Neuronal stem cell (in vitro differentiated cells): ENCODE measurements around the gene NR1H3.
A peak's percentile ranks its signal among the peaks of the same experiment; 100 is the strongest.

Experiments
- DNase-seq: peaks from one replicate; pipeline ENCODE4 v3.0.0-alpha.2; 2013; ENCODE audit warnings: low spot score
- H2AFZ ChIP-seq: one replicate; pipeline ENCODE4 v1.6.1; 2013; ENCODE audit warnings: mild to moderate bottlenecking, low read length, inconsistent platforms
- H2AK5ac ChIP-seq: 2 replicates; pipeline ENCODE4 v1.6.1; 2013; ENCODE audit warnings: low read depth, mild to moderate bottlenecking, inconsistent platforms, low read length, moderate library complexity, mixed read lengths
- H2BK120ac ChIP-seq: 2 replicates; pipeline ENCODE4 v1.6.1; 2013; ENCODE audit warnings: low read depth, mild to moderate bottlenecking, inconsistent platforms, low read length, moderate library complexity, mixed read lengths
- H2BK12ac ChIP-seq: one replicate; pipeline ENCODE4 v1.6.1; 2013; ENCODE audit warnings: low read length, inconsistent platforms
- H2BK15ac ChIP-seq: 2 replicates; pipeline ENCODE4 v1.6.1; 2013; ENCODE audit warnings: mild to moderate bottlenecking, low read length, inconsistent platforms, mixed read lengths
- H2BK5ac ChIP-seq: one replicate; pipeline ENCODE4 v1.6.1; 2013; ENCODE audit warnings: inconsistent platforms, mild to moderate bottlenecking, low read length, moderate library complexity
- H3K14ac ChIP-seq: one replicate; pipeline ENCODE4 v1.6.1; 2013; ENCODE audit warnings: low read length, inconsistent platforms
- H3K18ac ChIP-seq: 2 replicates; pipeline ENCODE4 v1.6.1; 2013; ENCODE audit warnings: low read length, inconsistent platforms
- H3K23ac ChIP-seq: 2 replicates; pipeline ENCODE4 v1.6.1; 2013; ENCODE audit warnings: low read depth, mild to moderate bottlenecking, mixed read lengths, low read length, inconsistent platforms; ENCODE audit not compliant: poor library complexity
- H3K27ac ChIP-seq: replicated peaks from 3 replicates; pipeline ENCODE4 v1.5.1; 2013; ENCODE audit warnings: low read length, inconsistent platforms
- H3K27me3 ChIP-seq, 3 experiments: 2 replicates each; pipeline ENCODE4 v1.6.1; 2013; ENCODE audit warnings: low read length in 3 of 3, mild to moderate bottlenecking in 2 of 3, inconsistent platforms in 1 of 3, low read depth in 1 of 3, mixed read lengths in 1 of 3, moderate library complexity in 1 of 3; ENCODE audit not compliant: control insufficient read depth in 3 of 3, insufficient read depth in 3 of 3
- H3K36me3 ChIP-seq, 2 donors: replicated peaks in 1 of 2; 2 replicates each; pipeline ENCODE4 v1.6.1; 2013; ENCODE audit warnings: low read length in 2 of 2; ENCODE audit not compliant: control insufficient read depth in 2 of 2, insufficient read depth in 2 of 2
- H3K4ac ChIP-seq: 2 replicates; pipeline ENCODE4 v1.6.1; 2013; ENCODE audit warnings: inconsistent platforms, mild to moderate bottlenecking, low read length, moderate library complexity
- H3K4me1 ChIP-seq, 2 donors: 1 replicate in 1 of 2; 2 replicates in 1 of 2; pipeline ENCODE4 v1.6.1; 2013; ENCODE audit warnings: low read length in 2 of 2, low read depth in 1 of 2; ENCODE audit not compliant: control insufficient read depth in 2 of 2, insufficient read depth in 1 of 2
- H3K4me2 ChIP-seq: one replicate; pipeline ENCODE4 v1.6.1; 2013; ENCODE audit warnings: mild to moderate bottlenecking, low read length, inconsistent platforms; ENCODE audit not compliant: insufficient read depth, poor library complexity, severe bottlenecking
- H3K4me3 ChIP-seq, 2 donors: 2 replicates each; pipeline ENCODE4 v1.5.1; 2013; ENCODE audit warnings: low read length in 2 of 2, mild to moderate bottlenecking in 2 of 2, inconsistent platforms in 1 of 2, moderate library complexity in 1 of 2
- H3K79me1 ChIP-seq: one replicate; pipeline ENCODE4 v1.6.1; 2013; ENCODE audit warnings: low read depth, mild to moderate bottlenecking, inconsistent platforms, low read length, moderate library complexity
- H3K9ac ChIP-seq: one replicate; pipeline ENCODE4 v1.6.1; 2013; ENCODE audit warnings: mild to moderate bottlenecking, low read depth, low read length, inconsistent platforms; ENCODE audit not compliant: poor library complexity
- H3K9me3 ChIP-seq, 2 donors: replicated peaks in 1 of 2; 2 replicates each; pipeline versions ENCODE3 to v1.6.1; 2013; ENCODE audit warnings: low read length in 2 of 2, mild to moderate bottlenecking in 2 of 2, inconsistent platforms in 1 of 2, low read depth in 1 of 2, mixed read lengths in 1 of 2, moderate library complexity in 1 of 2; ENCODE audit not compliant: control insufficient read depth in 2 of 2, insufficient read depth in 1 of 2
- H4K8ac ChIP-seq: one replicate; pipeline ENCODE4 v1.6.1; 2013; ENCODE audit warnings: low read depth, mild to moderate bottlenecking, inconsistent platforms, low read length, moderate library complexity
- H4K91ac ChIP-seq: one replicate; pipeline ENCODE4 v1.6.1; 2013; ENCODE audit warnings: low read length, low read depth, mild to moderate bottlenecking, inconsistent platforms; ENCODE audit not compliant: poor library complexity
- WGBS, 2 donors: extraction: QIAGEN DNeasy Blood & Tissue Kit; methylation state at CpG; one replicate each; pipeline ENCODE4 v1.1.7; 2013; ENCODE audit warnings: missing lambda C conversion rate in 2 of 2, mixed read lengths in 1 of 2; ENCODE audit not compliant: insufficient read length in 2 of 2, insufficient replicate concordance in 1 of 2; ENCODE audit errors: extremely low coverage in 2 of 2; 5-methylcytosine and 5-hydroxymethylcytosine counted together

The NR1H3 gene

GRCh38 chr11:47264521-47264920 lies 6.7 kb downstream of the NR1H3 start:
- Histone ChIP-seq H3K4ac (no peak overlapping the region), H3K4me1 (peaks cover 11 to 15% of the 10 kb centered on the region in 2 donors), H2BK120ac (no peak overlapping the region), H2AFZ (no peak overlapping the region), H3K9ac (no peak overlapping the region), H3K4me3 (no peak overlapping the region), H3K4me2 (no peak overlapping the region), H2BK5ac (no peak overlapping the region), H4K91ac (no peak overlapping the region), H2BK15ac (no peak overlapping the region), H3K18ac (no peak overlapping the region), H2BK12ac (no peak overlapping the region), H4K8ac (no peak overlapping the region), H3K23ac (no peak overlapping the region), H3K79me1 (no peaks in the 10 kb centered on the region), H3K27me3 (no peaks in the 10 kb centered on the region), H3K9me3 (no peaks in the 10 kb centered on the region), H2AK5ac (no peak overlapping the region), H3K36me3 (peaks cover 0 to 4% of the 10 kb centered on the region in 2 donors), H3K27ac (no peak overlapping the region), H3K14ac (no peak overlapping the region)
- no peak for DNase-seq
- no CpG with 5 or more reads among the region's 4 CpGs for WGBS, 2 donors

GRCh38 chr11:47267876-47268275 lies 10.1 kb downstream of the NR1H3 start:
- Histone ChIP-seq H2BK12ac (no peak overlapping the region), H3K4me3 (no peak overlapping the region), H3K36me3 (no peaks in the 10 kb centered on the region), H3K4me1 (peaks cover 19 to 31% of the 10 kb centered on the region in 2 donors), H3K23ac (no peak overlapping the region), H3K27ac (no peak overlapping the region), H2AK5ac (no peak overlapping the region), H3K4me2 (no peak overlapping the region), H2AFZ (peak overlapping the region; percentile 95), H3K4ac (no peak overlapping the region), H3K27me3 (no peaks in the 10 kb centered on the region), H3K9me3 (no peaks in the 10 kb centered on the region), H2BK15ac (no peak overlapping the region), H2BK5ac (no peak overlapping the region), H3K79me1 (peaks cover 2% of the 10 kb centered on the region), H3K14ac (no peak overlapping the region), H4K91ac (no peak overlapping the region), H3K9ac (no peak overlapping the region), H3K18ac (no peak overlapping the region), H4K8ac (no peak overlapping the region), H2BK120ac (no peak overlapping the region)
- no peak for DNase-seq
- WGBS, 2 donors: no CpG with 5 or more reads among the region's 6 CpGs

GRCh38 chr11:47268448-47269001 lies 10.7 kb downstream of the NR1H3 start:
- no peaks in the 10 kb centered on the region for H3K9me3 ChIP-seq
- no CpG with 5 or more reads among the region's 13 CpGs for WGBS, 2 donors
- no peaks in the 10 kb centered on the region for H3K27me3 ChIP-seq
- no peak for DNase-seq
- H3K18ac ChIP-seq: no peak overlapping the region
- H3K4me1 ChIP-seq: peaks cover 19 to 31% of the 10 kb centered on the region in 2 donors
- H2BK15ac ChIP-seq: no peak overlapping the region
- H3K27ac ChIP-seq: peak overlapping the region; percentile 83
- no peak overlapping the region for H2BK120ac ChIP-seq
- H3K79me1 ChIP-seq: peaks cover 2% of the 10 kb centered on the region
- no peak overlapping the region for H3K14ac ChIP-seq
- H3K9ac ChIP-seq: no peak overlapping the region
- H2BK12ac ChIP-seq: no peak overlapping the region
- no peak overlapping the region for H4K91ac ChIP-seq
- no peak overlapping the region for H3K4ac ChIP-seq
- no peak overlapping the region for H2AK5ac ChIP-seq
- H4K8ac ChIP-seq: no peak overlapping the region
- H3K23ac ChIP-seq: no peak overlapping the region
- H2BK5ac ChIP-seq: no peak overlapping the region
- no peaks in the 10 kb centered on the region for H3K36me3 ChIP-seq
- peak overlapping the region; percentile 95 for H2AFZ ChIP-seq
- no peak overlapping the region for H3K4me2 ChIP-seq
- peak overlapping the region in 1 of 2 donors; percentile 61 for H3K4me3 ChIP-seq

GRCh38 chr11:47269002-47269828 lies 11.4 kb downstream of the NR1H3 start:
- peak overlapping the region; percentile 95 for H2AFZ ChIP-seq
- no peak overlapping the region for H4K8ac ChIP-seq
- H3K4me2 ChIP-seq: peak overlapping the region; percentile 59
- no CpG with 5 or more reads among the region's 52 CpGs for WGBS, 2 donors
- H3K4ac ChIP-seq: no peak overlapping the region
- peaks cover 2% of the 10 kb centered on the region for H3K79me1 ChIP-seq
- H4K91ac ChIP-seq: no peak overlapping the region
- H2BK12ac ChIP-seq: no peak overlapping the region
- H3K27me3 ChIP-seq: no peaks in the 10 kb centered on the region
- H3K23ac ChIP-seq: peak overlapping the region; percentile 59
- H3K18ac ChIP-seq: peak overlapping the region; percentile 98
- DNase-seq: peak; percentile 87
- H2BK120ac ChIP-seq: peak overlapping the region; percentile 42
- no peak overlapping the region for H3K14ac ChIP-seq
- no peak overlapping the region for H2BK15ac ChIP-seq
- peaks cover 19 to 31% of the 10 kb centered on the region in 2 donors for H3K4me1 ChIP-seq
- peak overlapping the region; percentile 84 for H3K9ac ChIP-seq
- H3K27ac ChIP-seq: peak overlapping the region; percentile 98
- H2BK5ac ChIP-seq: peak overlapping the region; percentile 48
- peaks cover 0 to 5% of the 10 kb centered on the region in 2 donors for H3K36me3 ChIP-seq
- no peaks in the 10 kb centered on the region for H3K9me3 ChIP-seq
- no peak overlapping the region for H2AK5ac ChIP-seq
- H3K4me3 ChIP-seq: peak overlapping the region; percentile 61 to 97
